ENCODE results near the gene SF3B6.

The SF3B6 gene

DNA sequence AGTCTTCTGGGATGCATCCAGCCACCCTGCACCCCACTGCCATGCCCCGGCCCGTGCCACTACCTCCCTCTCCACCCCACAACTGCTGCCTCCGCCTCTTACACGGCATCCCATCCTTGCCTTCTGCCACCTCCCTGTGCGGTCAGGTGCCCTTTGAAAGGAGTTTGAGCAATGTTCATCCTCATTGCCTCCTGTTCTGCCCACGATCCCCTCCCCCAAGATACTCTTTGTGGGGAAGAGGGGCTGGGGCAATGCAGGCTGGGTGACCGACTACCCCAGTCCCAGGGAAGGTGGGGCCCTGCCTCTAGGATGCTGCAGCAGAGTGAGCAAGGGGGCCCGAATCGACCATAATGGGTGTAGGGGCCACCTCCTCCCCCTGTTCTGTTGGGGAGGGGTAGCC lies 57.9 kb downstream of the SF3B6 start:
- no peak for DNase-seq

DNA sequence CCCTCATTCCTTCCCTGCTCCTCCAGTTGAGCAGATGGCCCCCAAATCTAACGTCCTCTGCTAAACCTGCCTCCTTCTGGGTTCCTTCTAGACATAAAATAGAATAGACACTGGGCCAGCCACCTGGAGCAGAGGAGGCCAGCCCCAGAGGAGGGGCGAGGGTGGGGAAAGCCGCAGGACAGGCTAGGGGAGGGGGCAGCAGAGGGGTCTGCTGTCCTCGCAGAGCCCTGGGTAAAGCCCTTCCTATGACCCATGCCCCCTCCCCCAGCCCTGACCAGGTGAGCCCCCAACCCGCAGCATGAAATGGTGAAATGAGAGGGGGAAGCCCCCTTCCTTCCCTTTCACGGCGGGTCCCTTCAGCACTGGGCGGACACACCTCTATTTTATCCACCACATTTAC lies 58.4 kb downstream of the SF3B6 start:
- no peak for DNase-seq

Measured in activated CD4-positive, alpha-beta T cell treated with anti-CD3 and anti-CD28 coated beads for 1 hour (primary cell).